H1 (cell line): ENCODE results near the gene MTAP. TPM values are rescaled to one million over a fixed set of nuclear protein-coding genes. Genes with fewer than 3 reads are reported as not detected.

Experiments used
- CTCF ChIA-PET: fragments of 300-600 bp; sonication (Branson Sonifier 250); formaldehyde crosslinking; loops from one replicate; lab custom pipeline; 2021; ENCODE audit not compliant: partially characterized antibody; lab: Charles Lee
- POLR2A ChIA-PET: fragments of 300-600 bp; sonication (Branson Sonifier 250); formaldehyde crosslinking; loops from one replicate; lab custom pipeline; 2021; ENCODE audit warnings: inconsistent platforms; ENCODE audit not compliant: partially characterized antibody; lab: Charles Lee
- DNase-seq, 2 experiments: peaks; one replicate each; pipeline versions ENCODE4 v3.0.0 to v3.0.0-alpha.2; 2010 to 2022; ENCODE audit warnings: low spot score in 2 of 2, low read depth in 1 of 2, mixed read lengths in 1 of 2
- FAIRE-seq: peaks from 2 replicates; lab custom pipeline; 2011; peaks lifted over from hg19 to GRCh38; lab: Jason Lieb, UNC
- H2AFZ ChIP-seq: 2 replicates; pipeline ENCODE4 v1.8.1; 2012; ENCODE audit warnings: low read length, inconsistent platforms
- H2AK5ac ChIP-seq: 2 replicates; pipeline ENCODE4 v1.6.1; 2013; ENCODE audit warnings: low read depth, low read length
- H2BK120ac ChIP-seq: replicated peaks from 2 replicates; pipeline ENCODE3; 2013; ENCODE audit warnings: low read depth, low read length, inconsistent platforms
- H2BK12ac ChIP-seq: 2 replicates; pipeline ENCODE4 v1.6.1; 2013; ENCODE audit warnings: low read depth, low read length
- H2BK15ac ChIP-seq: 2 replicates; pipeline ENCODE4 v1.6.1; 2013; ENCODE audit warnings: low read length
- H2BK20ac ChIP-seq: 2 replicates; pipeline ENCODE4 v1.6.1; 2013; ENCODE audit warnings: low read length
- H2BK5ac ChIP-seq: 2 replicates; pipeline ENCODE4 v1.6.1; 2013; ENCODE audit warnings: low read depth, low read length
- H3K14ac ChIP-seq: 2 replicates; pipeline ENCODE4 v1.6.1; 2013; ENCODE audit warnings: inconsistent platforms; ENCODE audit not compliant: insufficient read length
- H3K18ac ChIP-seq: 2 replicates; pipeline ENCODE4 v1.6.1; 2013; ENCODE audit warnings: low read length; ENCODE audit errors: extremely low read depth
- H3K23ac ChIP-seq: 2 replicates; pipeline ENCODE4 v1.6.1; 2013; ENCODE audit warnings: inconsistent platforms; ENCODE audit not compliant: insufficient read length
- H3K23me2 ChIP-seq: 2 replicates; pipeline ENCODE4 v1.6.1; 2013; ENCODE audit warnings: low read depth, low read length
- H3K27ac ChIP-seq: 2 replicates; pipeline ENCODE4 v1.6.1; 2011; ENCODE audit warnings: low read depth, low read length, inconsistent platforms
- H3K27me3 ChIP-seq, 4 experiments: replicated peaks in 1 of 4; 1 replicate in 1 of 4; 2 replicates in 3 of 4; pipeline versions ENCODE4 v1.6.1 to v1.8.1; 2011 to 2013; ENCODE audit warnings: low read length in 3 of 4, mild to moderate bottlenecking in 3 of 4, inconsistent platforms in 2 of 4, mixed read lengths in 2 of 4, moderate library complexity in 1 of 4; ENCODE audit not compliant: control insufficient read depth in 3 of 4, insufficient read depth in 3 of 4; ENCODE audit errors: extremely low read depth in 1 of 4
- H3K36me3 ChIP-seq, 4 experiments: 2 replicates each; pipeline versions ENCODE4 v1.6.1 to v1.8.1; 2011 to 2013; ENCODE audit warnings: mild to moderate bottlenecking in 4 of 4, low read length in 3 of 4, moderate library complexity in 2 of 4, control low read depth in 1 of 4, inconsistent platforms in 1 of 4; ENCODE audit not compliant: insufficient read depth in 4 of 4, control insufficient read depth in 2 of 4
- H3K4ac ChIP-seq: replicated peaks from 2 replicates; pipeline ENCODE3; 2013; ENCODE audit warnings: low read length, low read depth, mixed read lengths, inconsistent platforms; ENCODE audit not compliant: insufficient read length
- H3K4me1 ChIP-seq, 4 experiments: replicated peaks in 1 of 4; 1 replicate in 1 of 4; 2 replicates in 3 of 4; pipeline versions ENCODE4 v1.6.1 to v1.8.1; 2011 to 2013; ENCODE audit warnings: low read length in 3 of 4, inconsistent platforms in 2 of 4, mixed read lengths in 1 of 4; ENCODE audit not compliant: insufficient read depth in 4 of 4, control insufficient read depth in 3 of 4
- H3K4me2 ChIP-seq, 2 experiments: 2 replicates each; pipeline versions ENCODE4 v1.6.1 to v1.8.1; 2011 to 2013; ENCODE audit warnings: low read depth in 2 of 2, low read length in 2 of 2, control low read depth in 1 of 2, inconsistent platforms in 1 of 2, mild to moderate bottlenecking in 1 of 2; ENCODE audit not compliant: insufficient read depth in 1 of 2
- H3K4me3 ChIP-seq, 4 experiments: fragments of 200-600, 300-600 bp in 1 of 4; sonication (generic), shearing (Covaris generic), sonication (Bioruptor Twin) in 1 of 4; 2 replicates each; pipeline versions ENCODE4 v1.5.1 to v1.8.1; 2011 to 2016; ENCODE audit warnings: low read length in 4 of 4, low read depth in 3 of 4, control low read depth in 2 of 4, inconsistent platforms in 2 of 4, mild to moderate bottlenecking in 2 of 4, mixed read lengths in 1 of 4, moderate library complexity in 1 of 4; ENCODE audit not compliant: insufficient read depth in 2 of 4; ENCODE audit errors: extremely low read depth in 1 of 4
- H3K56ac ChIP-seq: replicated peaks from 2 replicates; pipeline ENCODE3; 2013; ENCODE audit warnings: low read depth, mild to moderate bottlenecking, mixed read lengths, low read length, inconsistent platforms; ENCODE audit not compliant: insufficient read length
- H3K79me1 ChIP-seq: 2 replicates; pipeline ENCODE4 v1.6.1; 2013; ENCODE audit warnings: low read depth, low read length, control low read depth
- H3K79me2 ChIP-seq, 2 experiments: 2 replicates each; pipeline versions ENCODE4 v1.6.1 to v1.8.1; 2012 to 2013; ENCODE audit warnings: low read length in 2 of 2, mild to moderate bottlenecking in 2 of 2, inconsistent platforms in 1 of 2; ENCODE audit not compliant: insufficient read depth in 2 of 2, control insufficient read depth in 1 of 2
- H3K9ac ChIP-seq, 4 experiments: replicated peaks in 1 of 4; 1 replicate in 1 of 4; 2 replicates in 3 of 4; pipeline versions ENCODE4 v1.6.1 to v1.8.1; 2011 to 2013; ENCODE audit warnings: low read depth in 3 of 4, low read length in 3 of 4, control low read depth in 2 of 4, mild to moderate bottlenecking in 2 of 4, moderate library complexity in 2 of 4, inconsistent platforms in 1 of 4; ENCODE audit errors: extremely low read depth in 1 of 4
- H3K9me3 ChIP-seq, 2 experiments: 2 replicates each; pipeline versions ENCODE4 v1.6.1 to v1.8.1; 2012 to 2013; ENCODE audit warnings: mild to moderate bottlenecking in 2 of 2, moderate library complexity in 2 of 2, control low read depth in 1 of 2, inconsistent platforms in 1 of 2, low read depth in 1 of 2, low read length in 1 of 2, mixed read lengths in 1 of 2; ENCODE audit not compliant: insufficient read depth in 2 of 2
- H4K20me1 ChIP-seq, 2 experiments: replicated peaks in 1 of 2; 2 replicates each; pipeline versions ENCODE3 to v1.8.1; 2011 to 2013; ENCODE audit warnings: inconsistent platforms in 2 of 2, low read length in 2 of 2, mild to moderate bottlenecking in 1 of 2; ENCODE audit not compliant: insufficient read depth in 2 of 2, control insufficient read depth in 1 of 2
- H4K5ac ChIP-seq: 2 replicates; pipeline ENCODE4 v1.6.1; 2013; ENCODE audit warnings: low read length, low read depth, mixed read lengths, inconsistent platforms; ENCODE audit not compliant: insufficient read length
- H4K8ac ChIP-seq: 2 replicates; pipeline ENCODE4 v1.8.0; 2013; ENCODE audit warnings: mild to moderate bottlenecking, moderate library complexity, low read length, inconsistent platforms; ENCODE audit not compliant: insufficient read depth; ENCODE audit errors: extremely low read depth
- H4K91ac ChIP-seq: replicated peaks from 2 replicates; pipeline ENCODE3; 2013; ENCODE audit warnings: low read length, mixed read lengths, inconsistent platforms; ENCODE audit not compliant: insufficient read length
- ASH2L ChIP-seq: fragments of 200-600, 300-600 bp; sonication (generic); IDR thresholded peaks from one replicate; pipeline ENCODE4 v1.7.1; 2017; ENCODE audit warnings: low read length
- ATF2 ChIP-seq: IDR thresholded peaks from 2 replicates; pipeline ENCODE4 v1.6.1; 2012; ENCODE audit warnings: low read length, inconsistent platforms
- ATF3 ChIP-seq: IDR thresholded peaks from 2 replicates; pipeline ENCODE4 v1.6.1; 2011; ENCODE audit warnings: low read depth, mild to moderate bottlenecking, low read length; ENCODE audit not compliant: insufficient read depth
- EGR1 ChIP-seq: IDR thresholded peaks from 2 replicates; pipeline ENCODE4 v1.6.1; 2011; ENCODE audit warnings: low read depth, low read length, borderline replicate concordance
- GTF2F1 ChIP-seq: IDR thresholded peaks from 2 replicates; pipeline ENCODE4 v1.6.1; 2012; ENCODE audit warnings: low read depth, low read length, improper control_type of control experiment, borderline replicate concordance
- KDM1A ChIP-seq: fragments of 200-600, 300-600 bp; sonication (generic); IDR thresholded peaks from 2 replicates; pipeline ENCODE4 v1.7.1; 2016; ENCODE audit warnings: mild to moderate bottlenecking, low read length, borderline replicate concordance
- NANOG ChIP-seq: IDR thresholded peaks from 2 replicates; pipeline ENCODE4 v1.6.1; 2011; ENCODE audit warnings: low read length, low read depth, mild to moderate bottlenecking, inconsistent platforms; ENCODE audit not compliant: insufficient read depth, poor library complexity, severe bottlenecking
- SAP30 ChIP-seq: fragments of 300-600 bp; sonication (generic); IDR thresholded peaks from 2 replicates; pipeline ENCODE4 v1.7.1; 2012; ENCODE audit warnings: low read length, moderate library complexity, mild to moderate bottlenecking, inconsistent platforms; ENCODE audit not compliant: insufficient read depth, insufficient replicate concordance
- SIX5 ChIP-seq: IDR thresholded peaks from 2 replicates; pipeline ENCODE4 v1.6.1; 2011; ENCODE audit warnings: mild to moderate bottlenecking, low read depth, low read length
- ZNF274 ChIP-seq: IDR thresholded peaks from 2 replicates; pipeline ENCODE4 v1.7.0; 2012; ENCODE audit warnings: low read length, borderline replicate concordance; ENCODE audit errors: extremely low read depth
- WGBS, 2 experiments: shearing (Covaris generic) in 1 of 2; methylation state at CpG; one replicate each; pipeline versions ENCODE4 v1.1.6 to v1.1.7; 2013 to 2015; ENCODE audit warnings: low lambda C conversion rate in 2 of 2, mixed read lengths in 2 of 2, inconsistent platforms in 1 of 2, low coverage in 1 of 2, missing lambda C conversion rate in 1 of 2; ENCODE audit not compliant: insufficient replicate concordance in 2 of 2, insufficient coverage in 1 of 2, insufficient read length in 1 of 2; ENCODE audit errors: extremely low coverage in 1 of 2, missing lambda C conversion rate in 1 of 2; 5-methylcytosine and 5-hydroxymethylcytosine counted together
- polyA plus RNA-seq, 7 experiments: library from polyadenylated mRNA; depleted of rRNA in 3 of 7; stranded (reverse) in 5 of 7; unstranded in 2 of 7; fragments of >200 nt in 5 of 7; fragments of 200-250 nt in 2 of 7; gene quantifications; 1 replicate in 5 of 7; 2 replicates in 1 of 7; 4 replicates in 1 of 7; pipeline versions ENCODE4 v1.2.1 to v1.2.3, GENCODE V29; 2011 to 2013; ENCODE audit warnings: missing spikeins in 2 of 7, mixed read lengths in 2 of 7
- total RNA-seq: library from RNA; stranded (reverse); fragmentation: NEBNext Ultra II Directional; extraction: Animal tissue kit (Norgen Biotek cat#: 25700); gene quantifications from 2 replicates; pipeline ENCODE4 v1.2.1, GENCODE V29; 2021

MTAP gene
- total and polyA plus RNA-seq, 2 of the 8 experiments (the other 6 are each of a cell fraction or from before 2014, with no cell fraction given) = 16.4 to 100 TPM

- 81% methylated on average over 1 of the region's 1 CpG; no CpG with 5 or more reads in 1 of the 2 experiments for WGBS, 2 experiments
- H3K23me2 ChIP-seq = no peaks in the 10 kb centered on the region
- no peak overlapping the region for H2AFZ ChIP-seq
- no peak overlapping the region for H3K27ac ChIP-seq
- peaks cover 0 to 1% of the 10 kb centered on the region in 2 experiments for H4K20me1 ChIP-seq
- H2AK5ac ChIP-seq = no peak overlapping the region
- DNase-seq (no peak), FAIRE-seq (no peak)
- H3K36me3 ChIP-seq = no peaks in the 10 kb centered on the region
- H3K4me2 ChIP-seq = no peak overlapping the region
- H3K14ac ChIP-seq = no peak overlapping the region
- no peak overlapping the region for H3K56ac ChIP-seq
- H3K9ac ChIP-seq = no peak overlapping the region
- H2BK12ac ChIP-seq = no peak overlapping the region
- H2BK15ac ChIP-seq = no peak overlapping the region
- no peak overlapping the region for H3K23ac ChIP-seq
- no peak overlapping the region for H2BK5ac ChIP-seq
- no peak overlapping the region for H3K4me3 ChIP-seq
- no peaks in the 10 kb centered on the region; a peak in 2 of 7 replicates for H3K27me3 ChIP-seq
- no peak overlapping the region for H2BK120ac ChIP-seq
- H3K4ac ChIP-seq = no peak overlapping the region
- H3K79me2 ChIP-seq = no peaks in the 10 kb centered on the region
- H4K91ac ChIP-seq = no peak overlapping the region
- H2BK20ac ChIP-seq = no peak overlapping the region
- no peak overlapping the region for H3K18ac ChIP-seq
- H3K9me3 ChIP-seq = no peaks in the 10 kb centered on the region
- ChIA-PET CTCF (interaction anchor here (0.9 to 1.7 kb wide), 4 partner anchors 17 to 576 kb away, joined by 3 to 6 read pairs (median 4); no protein-coding TSS in a partner anchor), POLR2A (no interaction called here)
- H3K4me1 ChIP-seq = no peaks in the 10 kb centered on the region
- no peak overlapping the region for H4K5ac ChIP-seq
- H4K8ac ChIP-seq = no peak overlapping the region
- H3K79me1 ChIP-seq = no peaks in the 10 kb centered on the region
- TF ChIP-seq ATF2 (no peak), GTF2F1 (no peak), ZNF274 (no peak), SIX5 (no peak), KDM1A (no peak), SAP30 (no peak), NANOG (no peak), ATF3 (no peak), EGR1 (no peak), ASH2L (no peak)
Measured at GRCh38 chr9:21770871-21771560, 31.4 kb upstream of the MTAP start.
